Keratinocyte (primary cell): Measurements from ENCODE around the gene FLYWCH2. TPM values are rescaled to one million over a fixed set of nuclear protein-coding genes. Genes with fewer than 3 reads are reported as not detected.

ENCODE experiments used
- DNase-seq: peaks from one replicate; pipeline ENCODE4 v3.0.0-alpha.2; 2011; ENCODE audit warnings: low read depth, missing footprints, low spot score
- FAIRE-seq: peaks from 2 replicates; lab custom pipeline; 2011; peaks lifted over from hg19 to GRCh38; lab: Jason Lieb, UNC
- H2AFZ ChIP-seq: 2 replicates; pipeline ENCODE4 v1.6.0; 2012; ENCODE audit warnings: low read length, control low read depth, inconsistent platforms; ENCODE audit not compliant: control insufficient read depth
- H3K27ac ChIP-seq: 2 replicates; pipeline ENCODE4 v1.5.1; 2011; ENCODE audit warnings: low read length; ENCODE audit not compliant: control insufficient read depth, insufficient read depth
- H3K27me3 ChIP-seq: 3 replicates; pipeline ENCODE4 v1.6.0; 2011; ENCODE audit warnings: low read length; ENCODE audit not compliant: control insufficient read depth, insufficient read depth; ENCODE audit errors: extremely low read depth
- H3K36me3 ChIP-seq, 2 experiments: 2 replicates in 1 of 2; 3 replicates in 1 of 2; pipeline ENCODE4 v1.5.1; 2011; ENCODE audit warnings: low read length in 2 of 2, mild to moderate bottlenecking in 1 of 2; ENCODE audit not compliant: control insufficient read depth in 2 of 2, insufficient read depth in 2 of 2; ENCODE audit errors: extremely low read depth in 1 of 2
- H3K4me1 ChIP-seq: 3 replicates; pipeline ENCODE4 v1.5.1; 2011; ENCODE audit warnings: low read length; ENCODE audit not compliant: control insufficient read depth, insufficient read depth; ENCODE audit errors: extremely low read depth
- H3K4me2 ChIP-seq: 3 replicates; pipeline ENCODE4 v1.6.0; 2011; ENCODE audit warnings: low read depth, low read length; ENCODE audit not compliant: control insufficient read depth, insufficient read depth; ENCODE audit errors: extremely low read depth
- H3K4me3 ChIP-seq, 3 experiments: fragments of 200-600 bp in 1 of 3; sonication (generic) in 1 of 3; 2 replicates in 2 of 3; 3 replicates in 1 of 3; pipeline ENCODE4 v1.5.1; 2011 to 2016; ENCODE audit warnings: low read length in 3 of 3, mild to moderate bottlenecking in 3 of 3, control low read depth in 2 of 3, inconsistent platforms in 1 of 3, low read depth in 1 of 3, mixed read lengths in 1 of 3, mixed run types in 1 of 3, moderate library complexity in 1 of 3; ENCODE audit not compliant: control insufficient read depth in 2 of 3, insufficient read depth in 2 of 3; ENCODE audit errors: extremely low read depth in 1 of 3
- H3K79me2 ChIP-seq: 2 replicates; pipeline ENCODE4 v1.6.0; 2012; ENCODE audit warnings: low read length; ENCODE audit not compliant: control insufficient read depth, insufficient read depth
- H3K9ac ChIP-seq: 3 replicates; pipeline ENCODE4 v1.6.0; 2011; ENCODE audit warnings: low read length; ENCODE audit not compliant: control insufficient read depth, insufficient read depth; ENCODE audit errors: extremely low read depth
- H3K9me1 ChIP-seq: 3 replicates; pipeline ENCODE4 v1.6.0; 2011; ENCODE audit warnings: low read length; ENCODE audit not compliant: control insufficient read depth, insufficient read depth; ENCODE audit errors: extremely low read depth
- H3K9me3 ChIP-seq: 2 replicates; pipeline ENCODE4 v1.5.1; 2012; ENCODE audit warnings: low read depth, low read length; ENCODE audit not compliant: control insufficient read depth
- H4K20me1 ChIP-seq: 3 replicates; pipeline ENCODE4 v1.6.0; 2011; ENCODE audit warnings: low read length; ENCODE audit not compliant: control insufficient read depth, insufficient read depth; ENCODE audit errors: extremely low read depth
- EZH2 ChIP-seq: IDR thresholded peaks from one replicate; pipeline ENCODE4 v1.6.1; 2012; ENCODE audit warnings: inconsistent platforms, mild to moderate bottlenecking, low read length, moderate library complexity
- dilution Hi-C: fragments of 300-500 bp; cut with MboI; formaldehyde crosslinking; loops from one replicate; pipeline ENCODE4 v1.7.0; 2020; ENCODE audit warnings: low sequenced_read_pairs; ENCODE audit not compliant: extremely low pct_ligation_motif_present
- polyA plus RNA-seq, 5 experiments: library from polyadenylated mRNA; depleted of rRNA in 3 of 5; stranded (reverse) in 3 of 5; stranded (forward) in 1 of 5; unstranded in 1 of 5; fragments of >200 nt; gene quantifications; 1 replicate in 1 of 5; 2 replicates in 3 of 5; 3 replicates in 1 of 5; pipeline versions ENCODE4 v1.2.1 to v1.2.3, GENCODE V29; 2011 to 2012; ENCODE audit warnings: missing spikeins in 2 of 5, low read depth in 1 of 5, low replicate concordance in 1 of 5
- TF ChIP-seq, protein P1 (sequence below), 3 experiments: IDR thresholded peaks in 1 of 3; conservative IDR thresholded peaks in 1 of 3; optimal IDR thresholded peaks in 1 of 3; 2 replicates in 2 of 3; 3 replicates in 1 of 3; pipeline versions ENCODE3 to v1.5.1; 2011; ENCODE audit warnings: low read length in 3 of 3, mild to moderate bottlenecking in 3 of 3, moderate library complexity in 2 of 3, control low read depth in 1 of 3, inconsistent platforms in 1 of 3; ENCODE audit not compliant: insufficient read depth in 2 of 3; ENCODE audit errors: extremely low read depth in 1 of 3

Gene FLYWCH2
- polyA plus RNA-seq, 1 donor (not counting 4 experiments of a cell fraction or from before 2014, with no cell fraction given): 10.1 TPM

DNA sequence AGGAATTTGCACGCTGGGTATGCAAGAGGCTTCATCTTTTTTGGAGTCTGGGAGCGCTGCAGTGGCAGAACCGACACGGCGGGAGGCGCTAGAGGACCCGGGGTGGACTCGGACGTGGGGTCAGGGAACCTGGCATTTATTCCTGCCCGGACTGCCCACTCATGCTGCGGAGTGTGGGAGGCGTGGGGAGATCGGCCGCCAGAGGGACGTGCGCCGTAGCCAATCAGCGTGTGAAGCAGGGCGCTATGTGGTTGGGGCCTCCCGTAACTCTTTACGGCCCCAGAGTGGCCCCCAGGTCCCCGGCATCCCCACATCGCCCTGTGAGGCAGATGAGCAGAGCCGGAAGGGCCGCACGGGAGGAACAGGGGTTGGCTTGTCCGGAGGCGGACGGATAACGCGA, 11.2 kb downstream of the FLYWCH2 start:
- H3K79me2 ChIP-seq: no peaks in the 10 kb centered on the region
- no peaks in the 10 kb centered on the region for H3K27me3 ChIP-seq
- H3K36me3 ChIP-seq: peaks cover 7 to 8% of the 10 kb centered on the region in 2 experiments
- no peaks in the 10 kb centered on the region for H3K9me1 ChIP-seq
- dilution Hi-C loops: no loop called here
- no peak overlapping the region for H2AFZ ChIP-seq
- H3K4me1 ChIP-seq: no peaks in the 10 kb centered on the region
- H3K27ac ChIP-seq: no peak overlapping the region
- TF ChIP-seq, protein P1, sequence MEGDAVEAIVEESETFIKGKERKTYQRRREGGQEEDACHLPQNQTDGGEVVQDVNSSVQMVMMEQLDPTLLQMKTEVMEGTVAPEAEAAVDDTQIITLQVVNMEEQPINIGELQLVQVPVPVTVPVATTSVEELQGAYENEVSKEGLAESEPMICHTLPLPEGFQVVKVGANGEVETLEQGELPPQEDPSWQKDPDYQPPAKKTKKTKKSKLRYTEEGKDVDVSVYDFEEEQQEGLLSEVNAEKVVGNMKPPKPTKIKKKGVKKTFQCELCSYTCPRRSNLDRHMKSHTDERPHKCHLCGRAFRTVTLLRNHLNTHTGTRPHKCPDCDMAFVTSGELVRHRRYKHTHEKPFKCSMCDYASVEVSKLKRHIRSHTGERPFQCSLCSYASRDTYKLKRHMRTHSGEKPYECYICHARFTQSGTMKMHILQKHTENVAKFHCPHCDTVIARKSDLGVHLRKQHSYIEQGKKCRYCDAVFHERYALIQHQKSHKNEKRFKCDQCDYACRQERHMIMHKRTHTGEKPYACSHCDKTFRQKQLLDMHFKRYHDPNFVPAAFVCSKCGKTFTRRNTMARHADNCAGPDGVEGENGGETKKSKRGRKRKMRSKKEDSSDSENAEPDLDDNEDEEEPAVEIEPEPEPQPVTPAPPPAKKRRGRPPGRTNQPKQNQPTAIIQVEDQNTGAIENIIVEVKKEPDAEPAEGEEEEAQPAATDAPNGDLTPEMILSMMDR (optimal IDR thresholded peaks at IDR 0.05 in 1 of 3, IDR thresholded peaks at IDR 0.05 in 1 of 3, conservative IDR thresholded peaks at IDR 0.05 in 1 of 3; ENCODE audit: extremely low read depth in 1 of 3, insufficient read depth in 2 of 3, low read length in 3 of 3): no peak
- TF ChIP-seq EZH2: no peak
- H3K4me2 ChIP-seq: no peak overlapping the region
- H3K9me3 ChIP-seq: no peaks in the 10 kb centered on the region
- no peak overlapping the region for H3K9ac ChIP-seq
- FAIRE-seq: no peak
- no peaks in the 10 kb centered on the region for H4K20me1 ChIP-seq
- H3K4me3 ChIP-seq: no peak overlapping the region
- no peak for DNase-seq

DNA sequence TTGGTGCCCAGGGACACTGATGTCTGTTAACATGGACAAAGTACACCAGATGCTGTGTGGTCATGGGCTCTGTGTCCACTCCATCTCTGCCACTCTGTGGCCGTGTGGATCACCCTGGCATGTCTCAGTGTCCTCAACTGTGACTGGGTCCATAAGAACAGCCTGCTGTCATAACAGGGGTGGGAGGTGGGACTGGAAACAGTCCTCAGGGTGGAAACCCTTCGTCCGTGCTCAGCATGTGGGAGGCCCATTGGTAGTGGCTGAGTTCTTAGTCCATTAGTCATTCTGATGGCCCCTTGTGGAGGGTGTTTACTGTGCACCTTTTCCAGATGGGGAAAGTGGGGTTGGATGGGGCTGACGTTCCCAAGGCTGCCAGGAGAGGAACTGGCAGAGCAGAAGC, 12.8 kb downstream of the FLYWCH2 start:
- Histone ChIP-seq H4K20me1 (no peaks in the 10 kb centered on the region), H3K4me3 (no peak overlapping the region), H3K9ac (no peak overlapping the region), H3K27ac (no peak overlapping the region), H3K9me1 (no peaks in the 10 kb centered on the region), H3K9me3 (no peaks in the 10 kb centered on the region), H3K36me3 (peaks cover 7 to 8% of the 10 kb centered on the region in 2 experiments), H3K4me1 (no peaks in the 10 kb centered on the region), H3K4me2 (no peak overlapping the region), H2AFZ (no peak overlapping the region), H3K27me3 (no peaks in the 10 kb centered on the region), H3K79me2 (no peaks in the 10 kb centered on the region)
- dilution Hi-C loops: no loop called here
- TF ChIP-seq EZH2: no peak
- TF ChIP-seq, protein P1 (optimal IDR thresholded peaks at IDR 0.05 in 1 of 3, IDR thresholded peaks at IDR 0.05 in 1 of 3, conservative IDR thresholded peaks at IDR 0.05 in 1 of 3; ENCODE audit: extremely low read depth in 1 of 3, insufficient read depth in 2 of 3, low read length in 3 of 3): no peak
- no peak for DNase-seq
- no peak for FAIRE-seq
